ENCODE measurements around the gene RUNX1.

Gene RUNX1

DNA sequence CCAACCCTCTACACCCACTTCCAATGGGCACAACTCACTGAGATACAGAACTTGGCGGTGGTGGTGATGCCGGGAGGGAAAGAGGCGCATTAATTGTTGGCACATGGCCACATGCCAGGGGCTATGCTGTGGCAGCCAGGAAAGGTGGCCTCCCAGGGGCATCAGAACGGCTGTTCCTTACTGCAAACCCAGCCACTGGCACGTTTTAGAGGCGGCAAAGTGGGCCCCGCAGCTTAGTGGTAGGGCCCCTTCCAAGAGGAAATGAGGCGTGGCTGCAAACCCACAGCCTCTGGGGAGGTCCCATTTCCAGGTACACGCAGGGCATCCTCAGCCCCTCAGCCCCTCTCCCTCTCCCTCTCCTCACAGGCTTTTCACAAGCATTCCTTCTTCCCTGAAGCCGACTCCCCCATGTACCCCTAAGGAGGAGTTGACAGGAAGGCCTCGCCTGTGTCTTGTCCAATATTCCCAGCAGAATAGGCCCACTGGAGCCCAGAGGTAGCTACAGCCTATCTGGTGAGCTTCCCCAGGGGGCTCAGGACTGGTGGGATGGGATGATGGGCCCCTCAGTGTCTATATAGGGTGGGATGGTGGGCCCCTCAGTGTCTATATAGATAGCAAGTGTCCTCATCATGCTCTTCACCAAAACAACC lies 214.1 kb downstream of the RUNX1 start:
- DNase-seq (ENCODE audit: low read depth in 1 of 2, low spot score in 1 of 2) = no peak

DNA sequence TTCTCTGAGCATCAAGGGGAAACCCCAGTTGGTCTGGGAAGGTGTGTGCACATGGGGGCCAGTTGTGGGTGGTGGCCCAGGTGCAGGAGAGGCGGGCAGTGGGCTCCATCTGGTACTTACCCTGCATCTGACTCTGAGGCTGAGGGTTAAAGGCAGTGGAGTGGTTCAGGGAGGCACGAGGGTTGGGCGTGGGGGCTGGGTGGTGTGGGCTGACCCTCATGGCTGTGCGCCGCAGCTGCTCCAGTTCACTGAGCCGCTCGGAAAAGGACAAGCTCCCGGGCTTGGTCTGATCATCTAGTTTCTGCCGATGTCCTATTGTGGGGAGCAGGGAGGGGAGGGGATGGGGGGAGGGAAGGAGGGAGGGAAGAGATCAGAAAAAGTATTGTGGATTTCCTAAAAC lies 214.8 kb downstream of the RUNX1 start:
- DNase-seq (ENCODE audit: low read depth in 1 of 2, low spot score in 1 of 2) = no peak

DNA sequence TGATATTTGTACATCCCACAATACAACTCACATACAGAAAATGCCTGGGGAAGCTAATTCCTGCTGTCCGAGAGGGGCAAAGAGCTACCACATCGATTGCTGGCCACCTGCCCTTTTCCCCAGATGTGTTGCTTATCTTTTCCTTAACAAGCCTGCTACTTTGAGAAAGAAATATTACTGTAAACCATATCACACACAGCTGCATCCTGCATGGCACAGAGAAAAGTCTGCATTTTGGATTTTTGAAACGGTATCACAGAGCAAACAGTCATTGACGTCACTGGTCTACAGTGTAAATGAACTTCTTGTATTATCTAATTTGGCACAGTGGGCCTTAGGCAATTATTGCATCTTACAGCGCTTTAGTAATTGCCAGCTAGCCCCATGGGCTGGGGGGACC lies 215.6 kb downstream of the RUNX1 start:
- DNase-seq (ENCODE audit: low read depth in 1 of 2, low spot score in 1 of 2) = no peak

DNA sequence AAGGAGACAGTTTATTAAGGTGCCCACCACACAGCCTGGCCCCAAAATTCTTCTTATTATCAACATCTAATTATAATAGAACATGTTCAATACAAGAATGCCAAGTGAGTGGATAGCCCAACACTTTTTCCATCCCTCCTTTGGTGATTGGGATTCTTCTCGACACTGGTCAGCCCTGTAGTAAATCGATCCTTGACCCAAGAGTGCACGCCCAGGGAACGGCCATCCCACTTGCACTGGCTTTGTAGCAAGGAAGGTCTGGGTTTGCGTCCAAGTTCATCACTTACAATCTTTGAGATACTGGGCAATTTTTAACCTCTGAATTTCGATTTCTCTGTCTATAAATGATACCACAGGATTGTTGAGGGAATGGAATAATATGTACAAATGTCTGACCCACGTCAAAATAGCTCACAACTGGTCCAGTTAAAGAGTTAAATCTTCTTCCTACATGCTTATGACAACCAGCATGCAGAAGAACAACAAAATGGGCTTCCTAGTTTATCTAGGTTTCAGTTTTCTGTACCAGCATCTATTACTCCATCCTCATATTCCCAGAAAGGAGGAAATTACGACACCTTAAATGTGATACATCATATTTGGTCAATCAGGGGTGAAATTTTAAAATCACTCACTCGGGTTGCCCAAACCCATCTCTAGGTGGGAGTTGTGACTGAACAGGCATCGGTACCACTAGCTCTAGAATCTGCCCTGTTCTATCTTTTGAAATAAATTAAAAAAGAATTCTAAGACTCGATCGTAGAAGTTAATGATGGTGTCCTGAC lies 218.5 kb downstream of the RUNX1 start:
- DNase-seq (ENCODE audit: low read depth in 1 of 2, low spot score in 1 of 2) = no peak

DNA sequence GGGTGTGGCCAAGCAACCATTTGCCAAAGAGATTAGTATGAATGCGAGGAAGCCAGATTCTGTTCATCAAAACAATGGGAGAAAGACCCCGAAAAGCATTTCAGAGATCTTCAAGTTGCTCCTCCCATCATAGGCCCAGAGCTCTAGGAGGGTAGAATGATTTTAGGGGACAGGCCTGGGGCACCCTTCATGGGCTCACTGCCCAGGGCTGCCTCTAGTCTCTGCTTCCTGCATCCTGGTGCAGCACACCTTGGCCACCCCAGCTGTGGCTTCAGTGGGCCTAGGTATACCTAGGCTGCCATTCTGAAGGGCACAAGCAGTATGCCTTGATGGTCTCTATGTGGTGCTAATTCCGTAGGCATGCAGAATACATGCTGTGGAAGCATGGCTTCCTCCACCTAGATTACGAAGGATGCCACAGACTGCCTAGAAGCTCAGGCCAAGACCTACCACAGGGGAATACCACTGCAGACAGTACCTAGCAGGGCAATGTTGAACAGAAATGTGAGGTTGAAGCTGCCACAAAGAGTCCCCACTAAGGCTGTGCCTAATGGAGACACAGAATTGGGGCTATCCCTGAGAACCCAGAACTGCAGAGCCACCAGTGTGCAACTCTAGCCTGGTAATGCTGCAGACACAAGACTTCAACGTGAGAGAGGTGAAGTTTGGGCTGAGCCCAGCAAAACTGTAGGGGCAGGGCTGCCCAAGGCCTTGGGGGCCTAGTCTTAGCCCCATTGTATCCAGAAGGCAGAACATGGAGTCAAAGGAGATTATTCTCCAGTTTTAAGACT lies 221.5 kb downstream of the RUNX1 start:
- DNase-seq (ENCODE audit: low read depth in 1 of 2, low spot score in 1 of 2) = no peak

DNA sequence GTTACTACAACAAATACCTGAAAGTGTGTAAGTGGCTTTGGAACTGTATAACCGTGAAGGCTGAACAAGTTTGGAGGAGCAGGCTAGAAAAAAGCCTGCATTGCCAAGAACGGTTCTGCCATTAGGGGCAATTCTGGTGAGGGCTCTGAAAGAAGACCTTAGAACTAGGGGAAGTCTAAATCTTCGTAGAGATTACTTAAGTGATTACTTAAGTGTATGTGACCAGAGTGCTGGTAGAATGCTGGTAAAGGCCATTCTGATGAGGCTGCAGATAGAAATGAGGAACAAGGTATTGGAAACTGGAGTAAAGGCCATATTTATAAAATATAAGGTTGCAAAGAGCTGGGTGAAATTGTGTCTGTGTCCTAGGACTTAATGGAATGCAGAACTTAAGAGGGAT lies 222.3 kb downstream of the RUNX1 start:
- DNase-seq (ENCODE audit: low read depth in 1 of 2, low spot score in 1 of 2) = no peak

DNA sequence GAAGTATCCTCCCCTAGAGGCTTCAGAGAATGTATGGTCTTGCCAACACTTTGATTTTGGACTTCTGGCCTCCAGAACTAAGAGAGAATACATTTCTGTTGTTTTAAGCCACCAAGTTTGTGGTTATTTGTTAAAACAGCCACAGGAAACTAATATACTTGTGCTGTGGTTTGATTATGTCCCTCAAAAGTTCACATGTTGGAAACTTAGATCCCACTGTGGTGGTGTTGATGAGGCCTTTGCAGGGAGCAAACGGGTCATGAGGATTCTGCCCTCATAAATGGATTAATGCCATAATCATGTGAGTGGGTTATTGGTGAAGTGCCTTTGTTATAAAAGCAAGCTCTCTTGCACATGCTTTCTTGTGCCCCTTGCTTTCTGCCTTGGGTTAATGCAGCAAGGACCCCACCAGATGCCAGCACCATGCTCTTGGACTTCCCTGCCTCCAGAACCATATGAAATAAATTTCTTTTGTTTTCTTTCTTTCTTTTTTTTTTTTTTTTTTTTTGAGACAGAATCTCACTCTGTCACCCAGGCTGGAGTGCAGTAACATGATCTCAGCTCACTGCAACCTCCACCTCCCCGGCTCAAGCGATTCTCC lies 223.1 kb downstream of the RUNX1 start:
- no peak for DNase-seq (ENCODE audit: low read depth in 1 of 2, low spot score in 1 of 2)

DNA sequence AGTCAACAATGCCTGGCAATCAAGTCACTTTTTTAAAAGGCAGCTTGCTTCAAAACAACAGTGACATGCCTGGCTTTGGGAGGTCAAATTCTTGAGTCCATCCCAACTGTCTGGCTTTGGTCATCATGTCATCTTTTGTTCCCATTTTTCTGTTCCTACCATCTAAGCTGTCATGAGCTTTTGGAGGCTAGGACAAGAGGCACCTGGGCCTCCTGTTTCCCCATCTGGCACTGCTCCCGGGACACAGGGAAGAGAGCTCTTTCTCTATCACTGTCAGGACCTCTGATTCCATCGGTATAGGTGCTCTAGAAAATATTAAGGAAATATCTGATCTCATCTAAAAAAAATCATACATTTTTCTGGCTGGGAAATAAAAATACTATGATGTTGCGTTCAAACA lies 224.0 kb downstream of the RUNX1 start:
- DNase-seq (ENCODE audit: low read depth in 1 of 2, low spot score in 1 of 2) = no peak

DNA sequence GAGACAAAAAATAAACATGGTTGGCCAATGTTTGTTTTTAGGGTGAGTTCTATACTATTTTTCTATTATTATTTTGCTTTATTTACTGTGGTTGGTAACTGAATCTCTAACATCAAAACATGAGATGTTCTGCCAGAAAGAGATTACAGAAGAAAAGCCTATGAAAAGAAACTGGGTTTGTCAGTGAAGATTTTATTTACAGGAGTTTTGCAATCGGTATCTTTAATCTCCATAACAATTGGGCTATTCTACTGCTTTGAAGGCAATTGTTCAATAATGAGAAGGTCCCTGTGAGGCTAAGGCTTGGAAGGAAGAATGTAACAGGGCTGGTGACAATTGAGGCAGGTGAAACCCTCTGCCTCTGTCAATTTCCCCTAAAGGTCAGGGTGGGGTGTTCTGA lies 224.8 kb downstream of the RUNX1 start:
- no peak for DNase-seq (ENCODE audit: low read depth in 1 of 2, low spot score in 1 of 2)

DNA sequence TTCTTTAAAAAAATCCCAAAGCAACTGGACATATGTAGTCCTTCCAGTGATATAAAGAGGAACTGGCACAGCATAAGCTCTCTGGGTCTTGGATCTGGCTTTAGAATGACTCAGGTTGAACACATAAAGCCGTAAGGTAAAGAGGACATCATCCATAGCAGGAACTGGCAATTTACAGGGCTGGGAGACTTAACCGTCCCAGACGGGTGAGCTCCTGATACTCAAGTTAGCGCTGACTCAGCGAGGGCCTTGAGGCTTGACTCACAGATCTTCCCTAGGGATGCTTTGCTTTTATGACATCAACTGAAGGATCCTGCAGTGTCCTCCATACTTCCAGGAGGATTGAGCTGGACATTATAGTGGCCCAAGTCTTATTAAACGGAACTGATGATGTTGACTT lies 226.2 kb downstream of the RUNX1 start:
- no peak for DNase-seq (ENCODE audit: low read depth in 1 of 2, low spot score in 1 of 2)

DNA sequence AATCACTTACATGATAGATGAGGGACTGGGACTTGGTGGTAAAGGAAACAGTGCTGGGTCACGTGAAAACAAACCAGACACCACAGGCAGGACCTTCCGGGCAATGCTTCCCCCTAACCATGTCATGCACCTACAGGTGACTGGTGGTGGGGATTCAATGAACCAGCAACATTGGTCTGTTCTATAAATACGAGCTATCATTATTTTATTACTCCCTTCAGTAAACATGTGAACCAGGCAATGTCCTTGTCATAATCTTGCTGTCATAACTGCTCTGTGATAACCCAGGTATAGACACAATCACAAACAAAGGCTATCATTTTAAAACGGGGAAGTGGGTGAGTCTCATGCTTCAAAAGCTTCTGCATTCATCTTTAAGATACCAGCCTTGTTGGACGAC lies 226.9 kb downstream of the RUNX1 start:
- no peak for DNase-seq (ENCODE audit: low read depth in 1 of 2, low spot score in 1 of 2)

DNA sequence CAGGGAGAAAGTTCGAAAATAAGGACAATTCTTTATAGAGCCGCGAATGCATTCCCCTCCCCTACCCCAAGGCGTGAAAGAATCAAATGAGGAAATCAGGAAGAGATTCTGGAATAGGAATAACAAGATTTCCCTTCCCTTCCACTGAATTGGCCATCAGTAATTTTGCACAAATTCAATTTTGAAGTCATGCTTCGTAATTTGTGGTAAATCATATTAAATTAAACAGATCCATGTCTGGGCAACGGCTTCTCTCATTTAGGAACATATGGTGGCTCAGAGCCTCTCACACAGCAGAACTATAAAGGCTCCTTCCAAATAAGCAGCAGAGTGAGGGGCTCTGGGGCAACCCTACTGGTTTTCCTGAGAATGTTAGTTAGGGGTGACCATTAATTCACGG lies 227.4 kb downstream of the RUNX1 start:
- no peak for DNase-seq (ENCODE audit: low read depth in 1 of 2, low spot score in 1 of 2)

DNA sequence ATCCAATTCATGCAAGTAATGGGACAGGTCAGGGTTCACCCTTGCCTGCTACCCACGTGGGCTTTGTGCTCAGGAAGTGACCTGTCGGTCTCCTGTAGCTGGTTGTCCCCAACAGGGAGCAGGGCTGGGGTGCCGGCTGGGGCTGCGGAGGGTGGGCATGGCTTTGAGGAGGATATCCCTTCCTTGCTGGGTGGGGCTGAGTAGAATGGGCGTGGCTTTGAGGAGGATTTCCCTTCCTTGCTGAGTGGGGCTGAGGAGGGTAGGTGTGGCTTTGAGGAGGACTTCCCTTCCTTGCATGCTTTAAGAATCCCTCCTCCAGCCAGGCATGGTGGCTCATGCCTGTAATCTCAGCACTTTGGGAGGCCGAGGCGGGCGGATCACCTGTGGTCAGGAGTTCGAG lies 229.1 kb downstream of the RUNX1 start:
- DNase-seq (ENCODE audit: low read depth in 1 of 2, low spot score in 1 of 2) = no peak

DNA sequence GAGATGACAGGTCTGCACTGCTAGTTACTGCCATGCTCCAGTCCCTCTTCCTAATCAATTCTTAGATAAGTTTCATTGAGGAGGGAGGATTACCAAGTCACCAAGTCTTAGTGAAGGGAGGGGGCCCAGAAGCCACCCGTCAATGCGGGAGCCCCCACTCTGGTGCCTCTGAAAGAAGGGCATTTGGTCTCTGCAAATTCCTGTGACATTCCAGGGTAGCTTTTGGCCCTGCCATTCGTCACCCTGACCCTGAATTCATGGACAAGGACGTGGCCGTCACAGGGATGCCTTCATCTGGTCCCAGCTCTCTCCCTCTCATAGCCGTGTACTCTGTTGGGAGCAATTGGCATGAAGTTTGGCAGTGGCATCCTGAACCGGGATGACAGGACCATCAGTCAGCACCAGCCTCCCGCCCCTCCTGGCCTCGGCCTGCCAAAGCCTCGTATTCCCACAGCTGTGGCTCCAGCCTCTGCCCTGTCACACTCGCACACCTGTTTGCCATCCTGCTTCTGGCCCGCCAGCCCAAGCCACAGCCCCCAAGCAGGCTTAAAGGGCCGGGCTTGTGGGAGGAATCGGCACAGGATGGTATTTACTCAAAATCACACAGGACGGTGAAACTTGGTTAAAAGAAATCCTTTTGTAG lies 229.6 kb downstream of the RUNX1 start:
- DNase-seq (ENCODE audit: low read depth in 1 of 2, low spot score in 1 of 2) = no peak

DNA sequence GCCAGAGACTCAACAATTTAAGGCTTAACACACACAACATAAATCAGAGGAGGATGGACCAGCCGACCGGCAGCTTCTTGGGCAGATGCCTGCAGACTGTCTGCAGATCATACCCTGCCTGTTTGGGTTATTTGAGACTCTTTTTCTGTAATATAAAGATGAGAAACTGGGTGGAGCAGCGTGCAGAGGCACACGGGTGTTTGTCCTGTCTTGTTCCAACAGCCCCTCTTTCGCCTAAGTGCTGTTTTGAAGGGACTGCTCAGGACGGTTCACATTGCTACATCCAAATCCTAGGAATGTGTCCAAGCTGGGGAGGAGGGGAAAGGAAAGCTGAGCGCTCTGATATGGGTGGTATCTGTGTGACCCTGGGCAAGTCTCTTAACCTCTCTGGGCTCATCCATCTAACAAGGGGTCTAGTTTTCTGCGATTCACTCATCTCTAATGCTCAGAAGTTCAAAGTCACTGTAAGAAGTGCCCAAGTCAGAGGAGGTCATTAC lies 230.4 kb downstream of the RUNX1 start:
- DNase-seq (ENCODE audit: low read depth in 1 of 2, low spot score in 1 of 2) = no peak

DNA sequence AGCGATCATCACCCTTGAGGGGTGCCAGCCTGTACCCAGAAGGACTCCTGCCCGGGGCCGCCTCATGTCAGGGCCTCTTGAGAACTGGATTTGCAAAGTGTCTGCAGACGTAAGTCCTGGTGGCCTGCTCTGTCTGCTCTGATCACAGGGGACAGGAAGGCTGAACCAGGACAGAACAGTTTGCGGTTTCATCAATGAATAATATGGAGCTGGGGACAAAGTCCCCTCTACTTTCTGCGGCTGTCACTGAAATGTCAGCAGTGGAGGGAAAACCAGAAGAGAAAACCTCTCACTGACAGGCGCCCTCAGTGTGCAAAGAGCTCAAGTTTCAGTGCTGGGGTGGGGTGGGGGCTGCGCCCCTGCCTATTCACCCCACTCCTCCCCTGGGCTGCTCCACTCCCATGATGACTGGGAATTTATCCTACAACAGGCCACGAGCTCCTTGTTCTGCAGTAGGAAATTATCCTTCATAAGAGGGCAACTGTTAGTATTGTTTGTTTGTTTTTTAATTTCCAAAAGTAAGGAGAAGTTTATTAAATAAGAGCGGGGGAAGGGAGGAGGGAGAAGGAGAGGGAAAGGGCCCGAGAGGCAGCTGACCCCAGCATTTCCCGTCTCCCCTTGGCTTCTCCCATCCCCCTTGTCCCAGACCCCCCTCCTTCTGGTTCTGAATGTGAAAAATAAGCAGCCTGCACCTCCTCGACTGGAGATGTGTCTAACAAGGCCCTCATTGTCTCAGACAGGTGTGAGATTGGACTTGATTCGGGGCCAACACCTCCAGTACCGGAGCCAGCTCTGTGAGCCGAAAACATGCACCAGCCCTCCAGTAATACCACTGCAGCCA lies 231.1 kb downstream of the RUNX1 start:
- DNase-seq (ENCODE audit: low read depth in 1 of 2, low spot score in 1 of 2) = no peak

DNA sequence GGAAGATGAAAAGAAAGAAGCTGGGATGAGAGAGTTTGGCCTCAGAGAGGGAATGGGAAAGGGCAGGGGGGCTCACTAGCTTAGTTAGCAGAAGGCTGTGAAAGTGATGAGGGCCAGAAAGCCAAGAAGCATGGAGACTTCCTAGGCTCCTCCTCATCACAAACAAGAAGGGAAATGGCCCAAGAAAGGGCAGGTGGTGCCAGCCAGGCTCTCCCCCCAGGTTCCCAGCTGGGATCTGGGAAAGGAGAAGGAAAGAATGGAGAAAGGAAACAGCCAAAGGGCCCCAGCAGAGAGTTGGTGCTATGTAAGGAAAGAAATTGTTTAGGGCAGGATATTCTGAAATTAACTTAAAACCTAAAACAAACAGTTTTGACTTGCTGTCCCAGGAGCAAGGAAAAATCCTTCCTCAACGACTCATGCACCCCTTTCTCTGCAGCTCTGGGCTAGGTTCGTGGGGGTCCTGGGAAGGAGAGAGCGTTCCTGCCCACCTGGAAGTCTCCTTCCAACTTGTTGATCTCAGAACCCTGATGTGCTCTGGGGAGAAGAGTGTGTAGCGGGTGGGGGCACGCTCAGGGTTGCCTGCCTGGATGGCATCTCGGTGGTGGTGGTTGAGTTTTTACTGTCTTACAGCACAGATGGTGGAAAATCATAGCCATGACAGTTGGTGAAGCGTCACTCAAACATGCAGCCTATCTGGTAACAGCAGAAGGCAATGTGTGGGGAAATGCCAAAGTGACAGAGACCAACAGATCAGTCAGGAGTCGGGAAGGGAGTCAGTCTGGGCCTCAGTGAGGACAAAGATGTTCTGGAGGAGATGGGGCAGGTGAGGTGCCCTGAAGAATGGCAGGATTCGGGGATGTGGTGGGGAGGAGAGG lies 233.0 kb downstream of the RUNX1 start:
- DNase-seq (ENCODE audit: low read depth in 1 of 2, low spot score in 1 of 2) = no peak

DNA sequence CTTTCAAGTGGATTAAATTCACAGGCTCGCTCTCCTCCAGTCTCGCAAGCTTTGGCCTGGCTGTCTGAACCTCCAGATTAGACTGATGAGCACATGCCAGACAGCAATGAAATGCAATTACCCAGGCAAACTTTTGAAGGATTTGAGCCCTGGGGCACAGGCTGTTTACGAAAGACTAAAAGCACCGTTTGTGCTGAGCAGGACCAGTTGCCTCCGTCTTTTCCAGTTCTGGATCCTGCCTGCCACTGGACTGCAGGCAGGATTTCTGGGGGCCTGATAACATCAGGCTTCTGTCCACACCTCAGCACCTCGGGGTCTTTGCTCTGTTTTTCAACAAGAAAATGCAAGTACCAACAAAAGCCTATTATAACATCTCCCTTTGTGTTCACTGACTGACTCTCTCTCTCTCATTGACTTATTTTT lies 234.6 kb downstream of the RUNX1 start:
- no peak for DNase-seq (ENCODE audit: low read depth in 1 of 2, low spot score in 1 of 2)

DNA sequence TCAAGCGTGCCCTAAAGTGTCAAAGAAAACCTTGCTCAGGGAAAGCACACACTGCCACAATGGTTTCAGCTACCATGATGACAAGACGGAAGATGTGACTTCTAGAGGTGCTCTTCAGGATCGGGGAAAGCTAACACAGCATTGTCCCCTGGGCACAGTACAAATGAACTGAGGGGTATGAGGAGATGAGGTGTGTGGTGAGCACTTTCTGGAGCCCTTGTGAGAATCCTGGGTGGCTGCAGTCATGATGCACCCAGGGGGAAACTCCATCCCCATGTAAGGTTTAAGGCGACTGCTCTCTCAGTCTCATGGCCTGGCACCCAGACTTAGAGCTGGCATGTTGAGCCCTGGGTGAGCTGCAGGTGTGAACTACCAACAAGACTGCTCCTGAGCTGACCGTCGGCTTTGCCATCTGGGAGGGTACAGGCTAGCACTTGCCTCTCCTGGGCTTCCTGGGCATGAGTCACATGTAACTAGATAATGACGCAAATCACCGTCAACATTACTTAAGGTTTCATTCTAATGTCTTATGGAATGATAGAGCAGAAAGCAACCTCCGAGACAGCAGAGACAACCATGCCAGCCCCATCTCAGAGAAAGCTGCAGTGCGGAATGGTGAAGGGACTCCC lies 235.7 kb downstream of the RUNX1 start:
- no peak for DNase-seq (ENCODE audit: low read depth in 1 of 2, low spot score in 1 of 2)

All from stimulated activated CD4-positive, alpha-beta T cell treated with anti-CD3 and anti-CD28 coated beads, Interleukin-15, amount 100 ng/mL, for 1 hour (primary cell).